ENCODE data around the gene HEPN1.
"Not testable (repeated sequence)": the region's sequence is repeated elsewhere in the genome, so short reads cannot be mapped to it uniquely, and the experiment has no call there.

The HEPN1 gene

DNA sequence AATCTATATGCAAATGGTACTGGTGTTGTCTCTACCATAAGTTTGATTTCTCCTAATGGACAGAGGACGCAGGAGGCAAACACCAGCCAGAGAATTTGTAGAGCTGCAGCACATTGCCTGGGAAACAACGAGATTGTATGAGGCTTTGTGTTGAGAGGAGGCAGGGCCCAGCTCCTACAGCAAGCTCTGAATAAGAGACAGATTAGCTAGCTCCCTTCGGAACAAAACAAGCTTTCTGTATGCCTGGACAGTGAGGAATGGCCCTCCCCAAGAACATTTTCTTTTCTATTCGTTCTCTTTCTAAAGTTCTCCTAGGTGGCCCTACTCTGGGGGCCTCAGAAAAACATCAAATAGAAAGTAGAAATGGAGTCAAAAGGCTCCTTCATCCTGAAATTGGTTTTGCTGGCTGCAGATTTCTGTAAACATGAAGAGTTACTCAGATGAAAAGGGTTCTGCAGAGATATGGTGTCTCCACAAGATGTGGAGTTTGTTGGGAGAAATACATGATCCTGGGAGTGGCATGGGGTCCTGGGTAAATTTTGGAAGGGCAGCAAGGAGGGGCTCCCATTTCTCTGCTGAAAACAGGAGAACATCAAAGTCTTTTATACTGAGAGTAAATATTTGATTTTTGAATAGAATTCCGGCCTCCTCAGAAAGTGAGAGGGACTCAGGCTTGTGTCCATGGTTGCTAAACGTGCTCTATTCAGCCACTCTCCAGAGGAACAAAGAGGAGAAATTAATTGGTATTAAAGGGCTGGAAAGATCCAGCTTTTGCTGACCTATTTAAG lies 23.6 kb downstream of the HEPN1 start:
- no peak for DNase-seq (ENCODE audit: low read depth in 1 of 2, low spot score in 1 of 2)

DNA sequence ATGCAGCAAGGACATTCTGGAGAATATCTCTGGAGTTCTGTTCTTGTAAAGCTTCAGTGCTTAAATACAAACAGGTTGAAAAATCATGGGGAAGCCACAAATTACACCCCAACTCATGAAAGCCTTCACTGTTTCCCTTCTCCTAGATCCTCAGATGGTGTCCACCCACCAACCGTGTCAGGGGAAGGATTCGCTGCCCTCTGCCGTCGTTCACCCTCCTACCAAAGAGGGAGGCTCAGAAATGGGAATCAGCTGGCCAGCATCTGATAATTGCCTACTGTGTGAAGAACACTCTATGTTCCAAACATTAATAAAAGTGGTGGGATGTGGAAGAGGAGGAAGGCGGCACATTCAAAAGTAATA lies 24.2 kb downstream of the HEPN1 start:
- DNase-seq (ENCODE audit: low read depth in 1 of 2, low spot score in 1 of 2) = no peak

- no peak for DNase-seq (ENCODE audit: low read depth in 1 of 2, low spot score in 1 of 2)
Measured at GRCh38 chr11:124943741-124944140, 24.7 kb downstream of the HEPN1 start.

- DNase-seq (ENCODE audit: low read depth in 1 of 2, low spot score in 1 of 2) = no peak
Measured at GRCh38 chr11:124944565-124944964, 25.5 kb downstream of the HEPN1 start.

DNA sequence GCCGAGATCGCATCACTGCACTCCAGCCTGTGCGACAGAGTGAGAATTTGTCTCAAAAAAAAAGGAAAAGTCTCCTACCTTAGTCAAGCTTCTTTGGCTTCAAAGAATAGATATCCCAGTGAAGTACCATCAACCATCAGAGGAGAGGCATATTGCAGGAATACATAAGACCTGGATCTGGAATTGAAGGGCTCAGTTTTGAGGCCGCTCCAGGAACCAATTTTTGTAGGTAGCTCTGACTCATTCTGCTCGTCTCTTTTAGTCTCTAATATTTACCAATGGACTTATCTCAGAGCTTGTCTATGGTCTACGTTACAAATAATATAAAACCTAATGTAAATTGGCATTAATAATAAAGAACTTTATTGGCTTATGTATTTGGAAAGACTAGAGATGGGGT lies 26.8 kb downstream of the HEPN1 start:
- no peak for DNase-seq (ENCODE audit: low read depth in 1 of 2, low spot score in 1 of 2)

DNA sequence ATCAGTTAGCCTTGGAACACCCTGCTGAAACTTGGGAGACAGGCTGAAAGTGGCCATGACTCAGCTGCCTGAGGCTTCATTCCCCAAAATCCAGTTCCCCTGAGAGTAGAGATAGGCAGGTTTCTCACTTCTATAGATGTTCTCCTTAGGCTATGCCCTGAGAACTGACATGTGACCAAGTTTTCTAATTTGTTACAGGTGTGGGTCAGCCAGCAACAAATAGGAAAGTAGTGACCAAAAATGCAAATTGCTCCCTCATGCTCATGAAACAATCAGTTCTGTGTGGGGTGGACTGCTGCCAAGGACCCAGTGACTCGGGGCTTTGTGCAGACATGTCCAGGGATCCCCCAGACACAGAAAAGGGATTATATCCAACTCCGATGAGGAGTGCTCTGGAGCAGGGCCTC lies 27.7 kb downstream of the HEPN1 start:
- no peak for DNase-seq (ENCODE audit: low read depth in 1 of 2, low spot score in 1 of 2)

- DNase-seq (ENCODE audit: low read depth in 1 of 2, low spot score in 1 of 2) = no peak
Measured at GRCh38 chr11:124950601-124951330, 31.7 kb downstream of the HEPN1 start.

DNA sequence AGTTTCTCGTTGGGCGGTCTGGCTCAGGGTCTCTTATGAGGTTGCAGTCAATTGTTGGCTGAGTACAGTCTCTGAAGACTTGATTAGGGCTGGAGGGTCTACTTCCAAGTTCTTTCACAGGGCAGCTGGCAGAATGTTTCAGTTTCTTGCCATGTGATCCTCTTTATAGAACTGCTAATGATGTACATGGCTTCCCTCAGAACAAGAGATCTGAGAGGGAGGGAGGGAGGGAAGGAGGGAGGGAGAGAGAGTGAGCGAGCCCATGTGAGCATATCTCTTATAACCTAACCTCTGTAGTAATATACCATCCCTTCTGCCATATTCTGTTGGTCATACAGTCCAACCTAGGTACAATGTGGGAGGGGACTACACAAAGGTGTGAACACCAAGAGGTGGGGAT lies 32.3 kb downstream of the HEPN1 start:
- DNase-seq (ENCODE audit: low read depth in 1 of 2, low spot score in 1 of 2) = no peak

GRCh38 chr11:124953753-124954589 lies 34.9 kb downstream of the HEPN1 start, which contains the start of gene CCDC15:
Gene CCDC15, plus strand, starts transcription at chr11:124954202. Its CDS starts 531 bp downstream, at chr11:124954733.
- DNase-seq (ENCODE audit: low read depth in 1 of 2, low spot score in 1 of 2) = peak; percentile 87 to 96

DNA sequence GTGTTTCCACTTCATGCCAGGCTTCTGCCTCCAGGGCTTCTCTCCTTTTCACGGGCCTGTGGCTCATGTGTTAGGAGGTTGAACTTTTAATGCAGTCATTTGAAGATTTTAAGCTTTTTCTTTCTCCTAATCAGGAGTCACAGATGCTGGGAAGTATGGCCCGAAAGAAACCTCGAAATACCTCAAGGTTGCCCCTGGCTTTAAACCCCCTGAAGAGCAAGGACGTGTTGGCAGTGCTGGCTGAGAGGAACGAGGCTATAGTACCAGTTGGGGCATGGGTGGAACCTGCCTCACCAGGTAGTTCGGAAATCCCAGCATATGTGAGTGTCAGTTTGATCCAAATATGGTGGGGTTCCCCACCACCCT lies 35.5 kb downstream of the HEPN1 start:
- DNase-seq (ENCODE audit: low read depth in 1 of 2, low spot score in 1 of 2) = no peak

DNA sequence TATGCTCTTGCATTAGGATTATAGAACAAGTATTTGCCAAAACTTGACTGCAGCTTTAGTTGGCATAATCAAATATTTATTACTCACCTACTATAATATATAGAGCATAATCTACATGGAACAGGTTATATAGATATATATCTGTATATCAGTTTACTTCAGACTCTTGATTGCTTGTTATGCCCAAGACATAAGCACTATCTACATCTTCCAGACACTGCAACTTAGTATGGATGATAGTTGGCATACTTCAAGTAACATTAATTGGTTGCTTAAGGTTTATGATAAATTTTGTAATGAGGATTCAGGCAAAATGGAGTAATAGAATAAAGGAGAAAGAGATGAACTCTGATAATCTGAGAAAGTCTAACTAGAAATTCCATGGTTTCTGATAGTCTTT lies 36.0 kb downstream of the HEPN1 start:
- DNase-seq (ENCODE audit: low read depth in 1 of 2, low spot score in 1 of 2) = no peak

- peak in 1 of 2 donors; percentile 25 for DNase-seq (ENCODE audit: low read depth in 1 of 2, low spot score in 1 of 2)
Measured at GRCh38 chr11:124961972-124962609, 43.0 kb downstream of the HEPN1 start.

- not testable (repeated sequence) for DNase-seq (ENCODE audit: low read depth in 1 of 2, low spot score in 1 of 2)
Measured at GRCh38 chr11:124968197-124968596, 49.1 kb downstream of the HEPN1 start.

Data from activated CD4-positive, alpha-beta T cell treated with anti-CD3 and anti-CD28 coated beads, Interleukin-2, amount 50 U/mL, for 24 hours (primary cell).